Naive thymus-derived CD4-positive, alpha-beta T cell (primary cell): ENCODE measurements around the gene PDE3A. TPM values are rescaled to one million over a fixed set of nuclear protein-coding genes. Genes with fewer than 3 reads are reported as not detected.
A peak's percentile ranks its signal among the peaks of the same experiment; 100 is the strongest.

ENCODE experiments used
- ATAC-seq: fragments of 150-1000 bp; cut with Tn5 transposase; 2 replicates; pipeline ENCODE4 v1.10.0; 2021; ENCODE audit warnings: mild to moderate bottlenecking, moderate library complexity
- CTCF ChIA-PET: fragments of 350-600 bp; sonication (Branson Sonifier 250); formaldehyde crosslinking; loops from one replicate; lab custom pipeline; 2021; ENCODE audit warnings: antibody characterized with exemption; lab: Charles Lee
- POLR2A ChIA-PET: fragments of 350-600 bp; sonication (Branson Sonifier 250); formaldehyde crosslinking; loops from one replicate; lab custom pipeline; 2021; ENCODE audit warnings: antibody characterized with exemption, inconsistent platforms; lab: Charles Lee
- DNase-seq, 9 donors: peaks; one replicate each; pipeline versions ENCODE4 v3.0.0 to v3.0.0-alpha.2; 2020 to 2022; ENCODE audit warnings: mixed read lengths in 1 of 9
- H3K27ac ChIP-seq: one replicate; pipeline ENCODE4 v1.7.0; 2013; ENCODE audit warnings: mild to moderate bottlenecking, low read depth, low read length, moderate library complexity
- H3K27me3 ChIP-seq, 2 donors: one replicate each; pipeline ENCODE4 v1.7.0; 2013; ENCODE audit warnings: low read length in 2 of 2, mild to moderate bottlenecking in 2 of 2, moderate library complexity in 2 of 2; ENCODE audit not compliant: control insufficient read depth in 2 of 2, insufficient read depth in 2 of 2
- H3K36me3 ChIP-seq, 3 experiments: 1 replicate in 2 of 3; 2 replicates in 1 of 3; pipeline ENCODE4 v1.7.0; 2013; ENCODE audit warnings: low read length in 3 of 3, mild to moderate bottlenecking in 3 of 3, moderate library complexity in 1 of 3; ENCODE audit not compliant: insufficient read depth in 3 of 3, control insufficient read depth in 2 of 3
- H3K4me1 ChIP-seq, 2 donors: one replicate each; pipeline ENCODE4 v1.7.0; 2013; ENCODE audit warnings: low read length in 2 of 2, mild to moderate bottlenecking in 2 of 2, moderate library complexity in 1 of 2; ENCODE audit not compliant: control insufficient read depth in 2 of 2, insufficient read depth in 2 of 2
- H3K4me3 ChIP-seq: 2 replicates; pipeline ENCODE4 v1.7.0; 2013; ENCODE audit warnings: mild to moderate bottlenecking, low read length
- H3K9me3 ChIP-seq, 3 experiments: 1 replicate in 2 of 3; 2 replicates in 1 of 3; pipeline ENCODE4 v1.7.0; 2013; ENCODE audit warnings: low read length in 3 of 3; ENCODE audit not compliant: control insufficient read depth in 2 of 3
- H3K27ac Mint-ChIP-seq, 9 donors: one replicate each; pipeline ENCODE4 v1.8.0; 2020 to 2022; ENCODE audit warnings: mixed read lengths in 9 of 9, mild to moderate bottlenecking in 8 of 9, moderate library complexity in 5 of 9, inconsistent platforms in 2 of 9
- H3K27me3 Mint-ChIP-seq, 5 donors: one replicate each; pipeline ENCODE4 v1.8.0; 2021 to 2022; ENCODE audit warnings: mixed read lengths in 5 of 5, mild to moderate bottlenecking in 1 of 5
- H3K36me3 Mint-ChIP-seq, 5 donors: one replicate each; pipeline ENCODE4 v1.8.0; 2020 to 2022; ENCODE audit warnings: mixed read lengths in 5 of 5, mild to moderate bottlenecking in 3 of 5, inconsistent platforms in 1 of 5
- H3K4me1 Mint-ChIP-seq, 7 donors: one replicate each; pipeline ENCODE4 v1.8.0; 2020 to 2022; ENCODE audit warnings: mixed read lengths in 7 of 7, mild to moderate bottlenecking in 3 of 7, inconsistent platforms in 1 of 7
- H3K4me3 Mint-ChIP-seq, 10 donors: one replicate each; pipeline ENCODE4 v1.8.0; 2020 to 2022; ENCODE audit warnings: mild to moderate bottlenecking in 10 of 10, mixed read lengths in 10 of 10, moderate library complexity in 6 of 10, inconsistent platforms in 2 of 10
- H3K9me3 Mint-ChIP-seq, 11 donors: one replicate each; pipeline ENCODE4 v1.8.0; 2020 to 2022; ENCODE audit warnings: mixed read lengths in 11 of 11, mild to moderate bottlenecking in 4 of 11, inconsistent platforms in 1 of 11, moderate library complexity in 1 of 11
- intact Hi-C, 2 donors: fragments of 100-400 bp; cut with micrococcal nuclease; formaldehyde crosslinking; loops; one replicate each; pipeline ENCODE4 v1.15.1; 2023
- polyA plus RNA-seq, 2 donors: library from polyadenylated mRNA; unstranded; fragments of 300-500 nt; fragmentation: Illumina TruSeq; gene quantifications; one replicate each; pipeline ENCODE4 v1.2.3, GENCODE V29; 2021
- total RNA-seq, 6 experiments: library from RNA in 5 of 6; stranded (reverse) in 5 of 6; gene quantifications; 1 replicate in 5 of 6; 2 replicates in 1 of 6; pipeline ENCODE4 v1.2.3 and lab custom pipeline; 2021 to 2026

The PDE3A gene
- total and polyA plus RNA-seq, 7 experiments from 2014 or later, result 0.42 TPM; not detected in 6

GRCh38 chr12:20491290-20491689 is 123.0 kb downstream of the PDE3A start:
- H3K9me3 Mint-ChIP-seq, result peaks cover 0 to 4% (median 0%) of the 10 kb centered on the region in 11 donors
- no peaks in the 10 kb centered on the region for H3K36me3 Mint-ChIP-seq
- Histone ChIP-seq H3K36me3 (no peaks in the 10 kb centered on the region), H3K27ac (no peak overlapping the region), H3K4me3 (no peak overlapping the region), H3K4me1 (no peaks in the 10 kb centered on the region), H3K9me3 (no peaks in the 10 kb centered on the region), H3K27me3 (no peaks in the 10 kb centered on the region)
- ATAC-seq (no peak), DNase-seq (no peak)
- intact Hi-C loops, result no loop called here
- H3K4me3 Mint-ChIP-seq, result no peak overlapping the region
- peaks cover 0 to 5% (median 0%) of the 10 kb centered on the region in 5 donors for H3K27me3 Mint-ChIP-seq
- H3K4me1 Mint-ChIP-seq, result peaks cover 0 to 5% (median 0%) of the 10 kb centered on the region in 7 donors
- CTCF ChIA-PET, result no interaction called here
- POLR2A ChIA-PET, result no interaction called here
- no peak overlapping the region for H3K27ac Mint-ChIP-seq

DNA sequence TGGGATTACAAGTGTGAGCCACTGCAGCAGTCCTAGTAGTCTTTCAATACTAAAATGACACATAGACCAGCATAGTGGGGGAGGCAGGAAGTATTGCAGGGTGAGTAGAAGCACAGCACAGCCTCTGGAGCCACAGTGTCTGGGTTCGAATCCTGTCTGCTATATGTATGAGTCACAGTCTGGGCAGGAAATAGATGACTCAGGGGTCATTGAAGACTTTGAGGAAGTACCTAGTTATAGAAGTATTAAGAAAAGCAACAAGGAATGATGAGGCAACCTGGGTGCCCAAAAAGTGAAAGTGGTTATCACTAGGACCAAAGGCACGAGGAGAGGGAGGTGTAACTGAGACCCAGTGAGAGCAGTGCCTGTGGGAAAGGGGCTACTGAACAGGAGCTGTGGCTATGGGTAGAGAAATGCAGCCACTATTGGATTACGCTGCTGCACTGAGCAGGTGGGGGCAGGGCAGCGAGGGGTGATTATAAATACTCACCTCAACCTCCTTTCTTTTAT is 124.0 kb downstream of the PDE3A start:
- H3K4me1 ChIP-seq, result no peaks in the 10 kb centered on the region
- peaks cover 0 to 5% (median 0%) of the 10 kb centered on the region in 7 donors for H3K4me1 Mint-ChIP-seq
- no peak overlapping the region for H3K27ac Mint-ChIP-seq
- ChIA-PET CTCF (no interaction called here), POLR2A (no interaction called here)
- peaks cover 0 to 5% (median 0%) of the 10 kb centered on the region in 5 donors for H3K27me3 Mint-ChIP-seq
- no peaks in the 10 kb centered on the region for H3K9me3 ChIP-seq
- no peak for DNase-seq
- intact Hi-C loops, result no loop called here
- no peaks in the 10 kb centered on the region for H3K36me3 Mint-ChIP-seq
- no peak overlapping the region for H3K4me3 Mint-ChIP-seq
- peak; percentile 74 for ATAC-seq
- no peaks in the 10 kb centered on the region for H3K27me3 ChIP-seq
- no peaks in the 10 kb centered on the region for H3K36me3 ChIP-seq
- H3K27ac ChIP-seq, result no peak overlapping the region
- no peak overlapping the region for H3K4me3 ChIP-seq
- peaks cover 0 to 4% (median 0%) of the 10 kb centered on the region in 11 donors for H3K9me3 Mint-ChIP-seq

- Histone ChIP-seq H3K4me3 (no peak overlapping the region), H3K36me3 (no peaks in the 10 kb centered on the region), H3K27ac (no peak overlapping the region), H3K4me1 (no peaks in the 10 kb centered on the region), H3K27me3 (no peaks in the 10 kb centered on the region), H3K9me3 (no peaks in the 10 kb centered on the region)
- POLR2A ChIA-PET, result no interaction called here
- Mint-ChIP-seq H3K4me1 (peaks cover 0 to 5% (median 0%) of the 10 kb centered on the region in 7 donors), H3K4me3 (no peak overlapping the region), H3K27me3 (peaks cover 0 to 5% (median 0%) of the 10 kb centered on the region in 5 donors), H3K9me3 (peaks cover 0 to 4% (median 0%) of the 10 kb centered on the region in 11 donors), H3K27ac (no peak overlapping the region), H3K36me3 (no peaks in the 10 kb centered on the region)
- intact Hi-C loops, result no loop called here
- no peak for DNase-seq
- no peak for ATAC-seq
- CTCF ChIA-PET, result no interaction called here
Measured at GRCh38 chr12:20493934-20494333, 125.6 kb downstream of the PDE3A start.

GRCh38 chr12:20494851-20495250 is 126.5 kb downstream of the PDE3A start:
- peaks cover 0 to 5% (median 0%) of the 10 kb centered on the region in 7 donors for H3K4me1 Mint-ChIP-seq
- POLR2A ChIA-PET, result no interaction called here

GRCh38 chr12:20495997-20496396 is 127.7 kb downstream of the PDE3A start:
- ATAC-seq (no peak), DNase-seq (no peak)
- H3K9me3 Mint-ChIP-seq, result peaks cover 0 to 4% (median 0%) of the 10 kb centered on the region in 11 donors
- intact Hi-C loops, result no loop called here
- peaks cover 0 to 5% (median 0%) of the 10 kb centered on the region in 7 donors for H3K4me1 Mint-ChIP-seq
- Histone ChIP-seq H3K9me3 (no peaks in the 10 kb centered on the region), H3K36me3 (no peaks in the 10 kb centered on the region), H3K4me3 (no peak overlapping the region), H3K27ac (no peak overlapping the region), H3K27me3 (no peaks in the 10 kb centered on the region), H3K4me1 (no peaks in the 10 kb centered on the region)
- H3K4me3 Mint-ChIP-seq, result no peak overlapping the region
- H3K36me3 Mint-ChIP-seq, result no peaks in the 10 kb centered on the region
- H3K27me3 Mint-ChIP-seq, result peaks cover 0 to 5% (median 0%) of the 10 kb centered on the region in 5 donors
- ChIA-PET POLR2A (no interaction called here), CTCF (no interaction called here)
- H3K27ac Mint-ChIP-seq, result no peak overlapping the region

More at GRCh38 chr12:20494851-20495250, 126.5 kb downstream of the PDE3A start:
- H3K9me3 Mint-ChIP-seq, result peaks cover 0 to 4% (median 0%) of the 10 kb centered on the region in 11 donors
- DNase-seq, result no peak
- peaks cover 0 to 5% (median 0%) of the 10 kb centered on the region in 5 donors for H3K27me3 Mint-ChIP-seq
- CTCF ChIA-PET, result no interaction called here
- H3K27ac Mint-ChIP-seq, result no peak overlapping the region
- Histone ChIP-seq H3K27ac (no peak overlapping the region), H3K4me1 (no peaks in the 10 kb centered on the region), H3K9me3 (no peaks in the 10 kb centered on the region), H3K36me3 (no peaks in the 10 kb centered on the region), H3K27me3 (no peaks in the 10 kb centered on the region), H3K4me3 (no peak overlapping the region)
- no peak for ATAC-seq
- H3K4me3 Mint-ChIP-seq, result no peak overlapping the region
- intact Hi-C loops, result no loop called here
- H3K36me3 Mint-ChIP-seq, result no peaks in the 10 kb centered on the region

GRCh38 chr12:20497707-20498106 is 129.4 kb downstream of the PDE3A start:
- Histone ChIP-seq H3K27me3 (no peaks in the 10 kb centered on the region), H3K4me1 (no peaks in the 10 kb centered on the region), H3K36me3 (no peaks in the 10 kb centered on the region), H3K4me3 (no peak overlapping the region), H3K9me3 (no peaks in the 10 kb centered on the region), H3K27ac (no peak overlapping the region)
- ChIA-PET CTCF (no interaction called here), POLR2A (no interaction called here)
- Mint-ChIP-seq H3K36me3 (no peaks in the 10 kb centered on the region), H3K27ac (no peak overlapping the region), H3K4me1 (no peaks in the 10 kb centered on the region), H3K27me3 (no peaks in the 10 kb centered on the region), H3K4me3 (no peak overlapping the region), H3K9me3 (peaks cover 0 to 2% (median 0%) of the 10 kb centered on the region in 11 donors)
- DNase-seq (no peak), ATAC-seq (no peak)
- intact Hi-C loops, result no loop called here

- Histone ChIP-seq H3K4me3 (no peak overlapping the region), H3K27ac (no peak overlapping the region), H3K9me3 (no peaks in the 10 kb centered on the region), H3K4me1 (no peaks in the 10 kb centered on the region), H3K27me3 (no peaks in the 10 kb centered on the region), H3K36me3 (no peaks in the 10 kb centered on the region)
- Mint-ChIP-seq H3K27me3 (no peaks in the 10 kb centered on the region), H3K4me1 (no peaks in the 10 kb centered on the region), H3K4me3 (no peak overlapping the region), H3K9me3 (peaks cover 0 to 2% (median 0%) of the 10 kb centered on the region in 11 donors), H3K36me3 (no peaks in the 10 kb centered on the region), H3K27ac (no peak overlapping the region)
- no peak for DNase-seq
- intact Hi-C loops, result no loop called here
- CTCF ChIA-PET, result interaction anchor here (0.8 kb wide), 1 partner anchor 351 kb away, joined by 3 read pairs; no protein-coding TSS in a partner anchor
- no peak for ATAC-seq
- POLR2A ChIA-PET, result no interaction called here
Measured at GRCh38 chr12:20501958-20502357, 133.6 kb downstream of the PDE3A start.
